ENCODE measurements around the gene BCL2L11.

BCL2L11 gene

GRCh38 chr2:111194835-111195621, 74.3 kb downstream of the BCL2L11 start:
- TF ChIP-seq CTCF (IDR thresholded peaks at IDR 0.05; ENCODE audit: unreplicated experiment in 3 of 3), result no peak
- H3K4me3 Mint-ChIP-seq, result no peak overlapping the region
- H3K27ac Mint-ChIP-seq, result no peak overlapping the region
- H3K9me3 Mint-ChIP-seq, result no peaks in the 10 kb centered on the region
- peaks cover 4% of the 10 kb centered on the region for H3K4me1 Mint-ChIP-seq
- peaks cover 6% of the 10 kb centered on the region for H3K27me3 Mint-ChIP-seq (ENCODE audit: low read depth)
- no peaks in the 10 kb centered on the region for H3K36me3 Mint-ChIP-seq (ENCODE audit: low read depth)

GRCh38 chr2:111196435-111196834, 75.7 kb downstream of the BCL2L11 start:
- Mint-ChIP-seq H3K4me1 (peaks cover 4% of the 10 kb centered on the region), H3K27me3 (ENCODE audit: low read depth) (peaks cover 11% of the 10 kb centered on the region), H3K9me3 (no peaks in the 10 kb centered on the region), H3K4me3 (no peak overlapping the region), H3K27ac (no peak overlapping the region), H3K36me3 (ENCODE audit: low read depth) (no peaks in the 10 kb centered on the region)
- TF ChIP-seq CTCF (IDR thresholded peaks at IDR 0.05; ENCODE audit: unreplicated experiment in 3 of 3), result no peak

GRCh38 chr2:111198701-111199100, 78.0 kb downstream of the BCL2L11 start:
- no peak overlapping the region for H3K27ac Mint-ChIP-seq
- no peaks in the 10 kb centered on the region for H3K36me3 Mint-ChIP-seq (ENCODE audit: low read depth)
- peaks cover 11% of the 10 kb centered on the region for H3K27me3 Mint-ChIP-seq (ENCODE audit: low read depth)
- H3K4me3 Mint-ChIP-seq, result no peak overlapping the region
- TF ChIP-seq CTCF (IDR thresholded peaks at IDR 0.05; ENCODE audit: unreplicated experiment in 3 of 3), result no peak
- no peaks in the 10 kb centered on the region for H3K9me3 Mint-ChIP-seq
- peaks cover 9% of the 10 kb centered on the region for H3K4me1 Mint-ChIP-seq

- TF ChIP-seq CTCF (IDR thresholded peaks at IDR 0.05; ENCODE audit: unreplicated experiment in 3 of 3), result no peak
- Mint-ChIP-seq H3K9me3 (no peaks in the 10 kb centered on the region), H3K36me3 (ENCODE audit: low read depth) (no peaks in the 10 kb centered on the region), H3K27me3 (ENCODE audit: low read depth) (peaks cover 10% of the 10 kb centered on the region), H3K4me1 (peaks cover 7% of the 10 kb centered on the region), H3K4me3 (no peak overlapping the region), H3K27ac (no peak overlapping the region)
Observed at GRCh38 chr2:111199840-111200239, 79.1 kb downstream of the BCL2L11 start.

GRCh38 chr2:111200333-111200881, 79.7 kb downstream of the BCL2L11 start:
- H3K27me3 Mint-ChIP-seq (ENCODE audit: low read depth), result peaks cover 6% of the 10 kb centered on the region
- no peak overlapping the region for H3K4me3 Mint-ChIP-seq
- H3K27ac Mint-ChIP-seq, result no peak overlapping the region
- H3K9me3 Mint-ChIP-seq, result no peaks in the 10 kb centered on the region
- no peak for TF ChIP-seq CTCF (IDR thresholded peaks at IDR 0.05; ENCODE audit: unreplicated experiment in 3 of 3)
- peaks cover 7% of the 10 kb centered on the region for H3K4me1 Mint-ChIP-seq
- no peaks in the 10 kb centered on the region for H3K36me3 Mint-ChIP-seq (ENCODE audit: low read depth)

- H3K9me3 Mint-ChIP-seq, result no peaks in the 10 kb centered on the region
- peaks cover 6% of the 10 kb centered on the region for H3K27me3 Mint-ChIP-seq (ENCODE audit: low read depth)
- H3K36me3 Mint-ChIP-seq (ENCODE audit: low read depth), result no peaks in the 10 kb centered on the region
- H3K4me3 Mint-ChIP-seq, result no peak overlapping the region
- H3K27ac Mint-ChIP-seq, result no peak overlapping the region
- peaks cover 7% of the 10 kb centered on the region for H3K4me1 Mint-ChIP-seq
- no peak for TF ChIP-seq CTCF (IDR thresholded peaks at IDR 0.05; ENCODE audit: unreplicated experiment in 3 of 3)
Observed at GRCh38 chr2:111201214-111201613, 80.5 kb downstream of the BCL2L11 start.

All from nephron (organoid).